ENCODE data around the gene FAM228A.

FAM228A gene

DNA sequence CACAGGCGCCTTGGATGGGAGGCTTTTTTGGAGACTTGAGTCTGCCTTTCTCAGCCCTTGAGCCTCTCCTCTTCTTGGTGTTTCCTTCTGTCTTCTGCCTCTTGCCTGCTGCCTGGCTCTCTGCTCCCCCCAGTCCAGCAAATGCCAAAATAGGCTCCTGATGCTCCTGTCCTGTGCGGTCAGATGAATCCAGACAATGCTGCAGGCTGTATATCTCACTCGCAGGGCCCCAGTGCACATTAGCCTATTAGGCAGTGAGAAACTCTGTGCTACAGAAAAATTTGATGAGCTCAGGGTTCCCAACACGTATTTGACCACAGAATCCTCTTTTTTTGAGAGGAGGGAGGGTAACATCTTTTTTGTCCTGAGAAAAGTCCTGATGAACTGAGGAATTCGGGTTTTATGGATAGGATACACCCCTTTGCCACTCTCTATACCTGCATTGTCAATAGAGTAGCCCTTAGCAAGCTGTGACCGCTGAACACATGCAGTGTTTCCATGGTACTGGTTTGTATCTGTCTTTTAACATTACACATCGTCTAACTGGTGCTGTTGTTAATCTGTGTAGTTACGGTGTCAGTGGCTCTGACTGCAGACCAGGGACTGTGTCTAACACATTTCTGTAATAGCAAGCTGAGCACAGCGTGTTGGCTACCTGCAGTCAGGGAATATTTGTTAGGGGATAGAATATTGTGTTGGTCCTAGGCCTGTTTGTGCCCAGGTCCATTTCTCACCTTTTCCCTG, 50.8 kb downstream of the FAM228A start:
- ATAC-seq (no peak), DNase-seq (no peak)
- H3K27ac Mint-ChIP-seq: no peak overlapping the region
- no peak overlapping the region for H3K4me3 Mint-ChIP-seq
- H3K4me1 Mint-ChIP-seq: no peaks in the 10 kb centered on the region
- peaks cover under 1% of the 10 kb centered on the region for H3K36me3 Mint-ChIP-seq (ENCODE audit: low read depth)
- no peaks in the 10 kb centered on the region for H3K9me3 Mint-ChIP-seq
- no peaks in the 10 kb centered on the region for H3K27me3 Mint-ChIP-seq

DNA sequence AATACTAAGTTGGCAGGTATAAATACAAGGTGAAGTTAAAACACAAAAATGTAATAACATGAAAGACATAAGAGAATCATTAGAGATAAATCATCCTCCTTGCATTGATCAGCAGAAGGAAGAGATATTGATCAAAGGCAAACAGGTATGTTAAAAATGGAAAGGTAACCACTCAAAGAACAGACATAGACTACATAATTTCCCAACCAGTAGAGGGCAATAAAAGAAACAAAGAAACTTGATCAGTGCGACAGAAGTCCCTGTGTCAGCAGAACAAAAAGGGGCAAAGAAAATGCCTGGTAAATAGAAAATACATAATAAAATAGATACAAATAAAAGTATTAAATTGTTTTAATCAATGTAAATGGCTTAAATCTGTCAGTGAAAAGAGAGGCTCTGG, 53.6 kb downstream of the FAM228A start:
- Mint-ChIP-seq H3K36me3 (ENCODE audit: low read depth) (no peaks in the 10 kb centered on the region), H3K27ac (no peak overlapping the region), H3K27me3 (no peaks in the 10 kb centered on the region), H3K4me1 (no peaks in the 10 kb centered on the region), H3K9me3 (no peaks in the 10 kb centered on the region), H3K4me3 (no peak overlapping the region)
- no peak for DNase-seq
- no peak for ATAC-seq

DNA sequence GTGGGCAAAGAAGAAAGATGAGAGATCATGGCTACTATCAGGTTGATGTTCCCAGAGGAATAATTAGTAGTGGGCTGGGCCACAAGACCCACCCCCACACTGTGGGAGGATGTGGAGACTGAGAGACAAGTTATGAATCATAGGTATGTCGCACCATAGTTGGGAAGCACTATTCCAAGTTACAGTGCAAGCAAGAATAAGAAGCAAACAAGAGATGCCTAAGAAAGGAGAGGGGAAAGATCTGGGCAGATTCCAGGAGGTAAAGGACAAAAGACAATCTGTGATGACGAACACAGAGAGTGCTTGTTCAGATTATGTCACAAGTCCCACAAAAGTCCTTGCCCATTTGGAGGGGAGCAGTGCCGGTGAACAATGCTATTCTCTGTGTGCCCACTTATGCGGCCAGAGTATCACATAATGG, 56.6 kb downstream of the FAM228A start:
- DNase-seq (no peak), ATAC-seq (no peak)
- H3K9me3 Mint-ChIP-seq: no peaks in the 10 kb centered on the region

DNA sequence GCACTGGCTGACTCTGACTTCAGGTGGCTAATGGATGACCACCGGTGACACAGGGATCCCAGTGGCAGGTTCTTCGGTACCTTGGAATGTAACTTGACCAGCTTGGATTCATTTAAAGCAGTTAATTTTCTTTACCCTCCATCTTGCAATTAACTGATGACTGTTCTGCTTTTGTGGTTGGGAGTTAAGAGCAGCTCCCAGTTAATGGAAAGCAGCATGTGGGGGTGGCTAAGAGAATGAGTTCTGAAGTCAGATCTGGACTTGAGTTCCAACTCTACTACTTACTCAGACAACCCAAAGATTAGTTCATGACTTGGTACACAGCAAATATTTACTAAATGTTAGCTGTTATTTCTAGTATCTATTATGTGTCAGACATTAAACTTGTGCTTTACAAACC, 58.5 kb downstream of the FAM228A start:
- no peaks in the 10 kb centered on the region for H3K9me3 Mint-ChIP-seq
- no peak overlapping the region for H3K27ac Mint-ChIP-seq
- H3K36me3 Mint-ChIP-seq (ENCODE audit: low read depth): no peaks in the 10 kb centered on the region
- DNase-seq: no peak
- no peak overlapping the region for H3K4me3 Mint-ChIP-seq
- no peak for ATAC-seq
- no peaks in the 10 kb centered on the region for H3K27me3 Mint-ChIP-seq
- H3K4me1 Mint-ChIP-seq: no peaks in the 10 kb centered on the region

More for the DNA sequence above, 56.6 kb downstream of the FAM228A start:
- H3K27ac Mint-ChIP-seq: no peak overlapping the region
- H3K4me3 Mint-ChIP-seq: no peak overlapping the region
- H3K36me3 Mint-ChIP-seq (ENCODE audit: low read depth): no peaks in the 10 kb centered on the region
- no peaks in the 10 kb centered on the region for H3K4me1 Mint-ChIP-seq
- no peaks in the 10 kb centered on the region for H3K27me3 Mint-ChIP-seq

DNA sequence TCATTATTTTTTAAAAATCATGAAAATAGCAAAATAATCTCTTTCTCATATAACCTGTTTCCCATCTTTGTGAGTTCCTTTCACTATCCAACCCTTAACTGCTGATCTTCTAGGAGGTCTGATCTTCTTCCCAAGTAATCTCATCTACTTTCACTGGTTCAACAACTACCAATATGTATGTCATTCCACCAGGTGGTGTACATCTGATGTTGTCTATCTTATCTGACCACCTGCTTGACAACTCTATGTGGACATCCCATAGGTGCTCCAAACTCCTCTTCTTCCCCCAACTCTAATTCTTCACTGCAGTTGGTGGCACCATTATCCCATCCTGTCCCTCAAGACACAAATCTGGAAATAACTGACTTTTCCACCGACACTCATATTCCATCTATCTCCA, 62.5 kb downstream of the FAM228A start:
- DNase-seq: no peak
- peaks cover 1% of the 10 kb centered on the region for H3K36me3 Mint-ChIP-seq (ENCODE audit: low read depth)
- no peaks in the 10 kb centered on the region for H3K9me3 Mint-ChIP-seq
- ATAC-seq: no peak
- no peaks in the 10 kb centered on the region for H3K27me3 Mint-ChIP-seq
- H3K4me3 Mint-ChIP-seq: no peak overlapping the region
- H3K4me1 Mint-ChIP-seq: no peaks in the 10 kb centered on the region
- H3K27ac Mint-ChIP-seq: no peak overlapping the region

DNA sequence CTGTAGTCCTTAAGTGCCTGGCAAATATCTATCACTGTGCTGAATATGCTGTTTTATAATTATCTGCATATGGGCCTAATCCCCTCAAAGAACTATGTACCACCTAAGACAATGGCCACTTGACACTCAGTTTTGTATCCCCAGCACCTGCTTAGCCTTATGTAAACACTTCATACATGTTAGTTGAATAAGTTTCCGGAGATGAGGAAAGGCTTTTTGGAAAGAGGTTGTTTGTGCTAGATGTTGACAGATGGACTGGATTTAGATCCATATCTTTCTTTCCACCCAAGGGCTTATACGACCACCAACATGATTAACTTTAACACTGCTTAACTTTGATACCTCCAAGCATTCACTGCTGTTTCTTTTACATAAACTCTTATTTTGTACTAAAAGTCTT, 63.3 kb downstream of the FAM228A start:
- DNase-seq: no peak
- Mint-ChIP-seq H3K27me3 (no peaks in the 10 kb centered on the region), H3K27ac (no peak overlapping the region), H3K4me1 (no peaks in the 10 kb centered on the region), H3K36me3 (ENCODE audit: low read depth) (peaks cover 4% of the 10 kb centered on the region), H3K9me3 (no peaks in the 10 kb centered on the region), H3K4me3 (no peak overlapping the region)
- ATAC-seq: no peak

DNA sequence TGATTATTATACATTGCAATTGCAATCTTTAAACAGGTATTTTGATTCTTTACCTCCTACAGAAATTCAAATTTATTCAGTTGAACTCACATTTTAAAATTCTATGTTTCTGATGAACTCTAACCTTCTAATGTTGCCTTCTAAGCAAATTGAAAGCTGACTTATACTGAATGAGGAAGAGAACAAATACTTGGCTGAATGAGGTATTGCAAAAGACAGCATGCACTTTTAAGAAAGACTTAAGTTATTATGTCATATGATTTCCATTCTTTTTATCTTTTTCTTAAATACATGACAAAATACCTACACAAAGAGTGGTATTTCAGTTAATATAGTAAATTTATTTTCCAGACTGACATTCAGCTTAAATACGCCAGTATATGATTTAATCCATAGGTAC, 64.7 kb downstream of the FAM228A start:
- DNase-seq: no peak
- Mint-ChIP-seq H3K27ac (no peak overlapping the region), H3K9me3 (no peaks in the 10 kb centered on the region), H3K4me1 (no peaks in the 10 kb centered on the region), H3K4me3 (no peak overlapping the region), H3K27me3 (no peaks in the 10 kb centered on the region), H3K36me3 (ENCODE audit: low read depth) (peaks cover 4% of the 10 kb centered on the region)
- no peak for ATAC-seq
